GM21381 (cell line): ENCODE measurements around the gene DNAJC22.
"Not testable (repeated sequence)": the region's sequence is repeated elsewhere in the genome, so short reads cannot be mapped to it uniquely, and the experiment has no call there.

Experiments
- ATAC-seq: cut with Tn5 transposase; IDR thresholded peaks from one replicate; pipeline ENCODE4 v1.9.1; 2021; ENCODE audit warnings: mild to moderate bottlenecking, moderate library complexity; ENCODE audit not compliant: unreplicated experiment

The DNAJC22 gene

DNA sequence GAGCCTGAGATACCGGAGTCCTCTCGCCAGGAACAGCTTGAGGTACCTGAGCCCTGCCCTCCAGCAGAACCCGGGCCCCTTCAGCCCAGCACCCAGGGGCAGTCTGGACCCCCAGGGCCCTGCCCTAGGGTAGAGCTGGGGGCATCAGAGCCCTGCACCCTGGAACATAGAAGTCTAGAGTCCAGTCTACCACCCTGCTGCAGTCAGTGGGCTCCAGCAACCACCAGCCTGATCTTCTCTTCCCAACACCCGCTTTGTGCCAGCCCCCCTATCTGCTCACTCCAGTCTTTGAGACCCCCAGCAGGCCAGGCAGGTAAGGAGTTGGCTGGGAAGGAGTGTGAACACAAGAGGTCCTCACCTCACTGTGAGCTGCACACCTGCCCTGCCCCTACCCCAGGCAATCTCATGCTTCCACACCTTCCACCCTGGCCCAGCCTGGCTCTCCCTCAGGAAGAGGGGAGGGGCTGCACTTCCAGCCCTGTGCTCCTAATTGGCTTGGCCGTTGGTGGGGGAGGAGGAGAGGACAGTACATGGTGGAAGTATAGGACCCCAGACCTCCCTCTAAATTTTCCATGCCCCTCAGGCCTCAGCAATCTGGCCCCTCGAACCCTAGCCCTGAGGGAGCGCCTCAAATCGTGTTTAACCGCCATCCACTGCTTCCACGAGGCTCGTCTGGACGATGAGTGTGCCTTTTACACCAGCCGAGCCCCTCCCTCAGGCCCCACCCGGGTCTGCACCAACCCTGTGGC lies 15.9 kb upstream of the DNAJC22 start:
- ATAC-seq = no peak

- no peak for ATAC-seq
Observed at GRCh38 chr12:49331380-49332222, 15.1 kb upstream of the DNAJC22 start.

- ATAC-seq = no peak
Observed at GRCh38 chr12:49332441-49332861, 14.2 kb upstream of the DNAJC22 start.

- ATAC-seq = no peak
Observed at GRCh38 chr12:49332891-49333371, 13.8 kb upstream of the DNAJC22 start.

GRCh38 chr12:49333778-49334177 lies 12.9 kb upstream of the DNAJC22 start:
- ATAC-seq = not testable (repeated sequence)

- ATAC-seq = no peak
Observed at GRCh38 chr12:49334226-49334625, 12.5 kb upstream of the DNAJC22 start.

- ATAC-seq = no peak
Observed at GRCh38 chr12:49334681-49335080, 12.0 kb upstream of the DNAJC22 start.

DNA sequence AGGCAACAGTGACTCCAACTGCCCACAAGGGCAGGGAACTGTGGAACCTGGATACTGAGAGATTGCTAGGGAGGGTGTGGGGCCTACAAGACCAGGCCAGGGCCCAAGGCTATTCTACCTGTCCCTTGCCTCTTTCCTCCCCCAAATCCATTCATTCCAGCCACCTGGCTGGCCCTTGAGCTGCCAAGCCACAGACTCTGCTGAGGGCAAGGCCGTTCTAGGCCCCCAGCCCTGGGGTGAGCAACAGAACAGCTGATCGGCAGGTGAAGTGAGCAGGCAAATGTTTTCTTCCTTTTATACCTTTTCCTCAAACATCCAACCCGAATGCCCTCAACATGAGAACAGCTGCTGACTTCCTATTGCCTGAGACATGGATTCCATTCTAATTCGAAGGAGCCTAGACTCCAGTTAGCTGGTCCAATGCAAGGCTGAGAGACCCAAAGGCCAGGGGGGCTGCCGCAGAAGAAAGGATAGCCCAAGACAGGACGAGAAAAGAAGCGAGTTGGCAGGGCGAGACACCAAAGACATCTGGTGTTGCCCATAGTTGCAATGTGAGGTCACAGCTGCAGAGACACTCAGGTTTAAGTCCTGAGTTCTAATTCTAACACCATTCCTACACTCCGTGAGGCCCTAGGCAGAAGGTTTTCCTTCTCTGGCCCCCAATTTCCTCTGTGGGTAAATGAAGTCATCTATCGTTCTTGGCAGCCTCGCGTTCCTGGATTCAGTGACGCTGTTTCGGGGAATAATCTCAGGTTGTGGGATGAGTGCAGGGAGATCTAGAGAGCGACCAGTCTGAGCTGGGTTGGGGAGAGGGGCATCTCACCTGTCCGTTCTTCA lies 11.4 kb upstream of the DNAJC22 start:
- ATAC-seq = no peak

DNA sequence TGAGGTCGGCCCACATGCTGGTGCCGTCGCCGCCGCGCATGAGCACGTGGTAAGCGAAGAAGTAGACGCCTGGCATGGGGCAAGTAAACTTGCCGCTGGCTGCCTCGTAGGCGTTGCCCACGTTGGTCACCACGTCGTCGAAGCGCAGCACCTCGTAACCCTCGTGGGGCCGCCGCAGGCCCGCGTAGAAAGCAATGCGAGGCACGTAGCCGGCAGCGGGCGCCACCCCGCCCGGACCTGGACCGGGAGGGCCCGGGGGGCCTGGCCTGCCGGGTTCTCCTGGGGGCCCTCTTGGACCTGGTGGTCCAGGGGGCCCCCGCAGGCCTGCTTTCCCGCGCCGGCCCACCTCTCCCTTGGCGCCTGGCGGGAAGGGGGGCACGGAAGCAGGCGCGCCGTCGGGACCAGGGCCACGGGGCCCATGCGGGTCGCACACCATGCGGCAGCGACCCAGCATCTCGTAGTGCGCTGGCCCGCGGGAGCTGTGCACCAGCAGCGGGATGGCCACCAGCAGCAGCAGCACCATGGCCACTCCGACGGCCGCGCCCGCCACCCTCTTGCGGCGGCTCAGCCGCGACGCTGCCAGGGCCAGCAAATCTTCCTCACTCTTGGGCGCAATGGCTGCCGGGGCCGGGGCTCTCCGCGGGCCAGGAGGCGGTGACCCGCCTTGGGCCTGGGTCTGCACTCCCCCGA lies 10.6 kb upstream of the DNAJC22 start:
- ATAC-seq = no peak

DNA sequence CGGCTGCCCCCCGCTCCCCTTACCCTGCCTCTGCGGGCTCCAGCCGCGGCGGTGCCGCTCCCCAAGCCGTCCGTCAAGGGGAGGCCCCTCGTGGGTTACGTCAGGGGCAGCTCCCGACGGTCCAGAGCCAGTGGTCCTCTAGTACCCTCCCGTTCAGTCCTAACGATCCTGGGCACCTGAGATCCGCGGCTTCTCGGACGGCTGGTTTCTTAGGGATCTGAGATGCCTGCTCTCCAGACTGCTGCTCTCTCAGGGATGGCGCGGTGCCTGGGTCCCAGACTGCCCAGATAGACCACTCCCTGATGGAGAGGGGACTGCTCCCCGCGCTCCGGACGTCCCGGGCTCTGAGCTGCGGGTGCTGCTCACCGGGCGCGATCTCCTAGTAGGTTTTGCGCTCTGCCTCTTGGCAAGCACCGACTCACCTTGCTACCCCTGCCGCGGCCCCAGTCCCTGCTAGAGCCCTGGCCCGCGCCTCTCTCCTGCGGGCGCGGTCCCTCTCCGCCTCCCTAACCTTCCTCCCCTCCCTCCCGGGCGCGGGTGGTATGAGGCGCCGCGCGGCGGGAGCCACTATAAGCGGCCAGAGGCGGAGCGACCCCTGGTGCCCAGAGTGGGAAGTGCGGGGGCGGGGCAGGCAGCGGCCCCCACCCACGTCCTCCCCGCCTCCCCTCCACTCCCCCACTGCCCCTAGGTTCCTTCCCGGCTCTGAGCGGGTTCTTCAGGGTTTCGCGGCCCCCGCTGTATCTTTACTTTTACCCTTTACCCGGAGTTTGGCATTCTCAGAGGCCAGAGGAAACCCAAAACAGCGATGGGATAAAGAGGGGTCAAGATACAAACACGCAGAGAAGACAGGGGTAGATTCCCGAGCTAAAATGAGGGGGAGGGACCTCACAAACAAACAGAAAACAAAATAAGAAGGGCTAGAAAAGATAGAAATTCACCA lies 9.8 kb upstream of the DNAJC22 start, which contains the start of gene C1QL4:
C1QL4 (minus strand) TSS at position 544 of the 940 bp plus-strand sequence. CDS start 711 bp downstream, outside the sequence.
- peak; percentile 58 for ATAC-seq

DNA sequence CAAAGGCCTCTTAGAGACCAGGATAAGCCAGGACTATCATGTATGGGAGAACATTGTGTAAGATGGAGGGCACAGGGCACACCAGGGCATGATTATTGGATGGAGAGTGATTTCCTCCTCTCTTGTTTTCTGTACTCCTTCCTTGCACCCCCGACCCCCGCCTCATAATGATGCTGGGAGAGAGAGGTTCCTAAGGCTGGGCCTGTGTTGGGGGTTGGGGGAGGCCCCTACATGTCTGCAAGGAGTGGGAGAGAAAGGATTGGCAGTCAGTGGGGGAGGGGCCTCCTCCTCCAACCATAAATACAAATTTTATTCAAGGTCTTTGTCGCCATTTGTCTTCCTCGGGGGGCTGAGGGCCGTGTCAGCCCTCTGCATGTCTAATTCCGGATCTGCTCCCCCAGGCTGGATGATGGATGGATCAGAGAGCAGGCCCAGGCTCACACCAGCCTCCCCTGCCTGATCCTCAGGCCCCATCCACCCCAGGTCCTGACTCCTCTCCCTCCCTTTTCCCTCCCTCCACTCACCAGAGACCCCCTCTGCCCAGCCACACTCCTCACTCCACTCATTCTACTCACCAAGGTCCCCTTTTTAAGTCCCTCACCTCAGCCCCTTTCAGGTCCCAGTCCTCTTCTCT lies 7.7 kb upstream of the DNAJC22 start:
- no peak for ATAC-seq

DNA sequence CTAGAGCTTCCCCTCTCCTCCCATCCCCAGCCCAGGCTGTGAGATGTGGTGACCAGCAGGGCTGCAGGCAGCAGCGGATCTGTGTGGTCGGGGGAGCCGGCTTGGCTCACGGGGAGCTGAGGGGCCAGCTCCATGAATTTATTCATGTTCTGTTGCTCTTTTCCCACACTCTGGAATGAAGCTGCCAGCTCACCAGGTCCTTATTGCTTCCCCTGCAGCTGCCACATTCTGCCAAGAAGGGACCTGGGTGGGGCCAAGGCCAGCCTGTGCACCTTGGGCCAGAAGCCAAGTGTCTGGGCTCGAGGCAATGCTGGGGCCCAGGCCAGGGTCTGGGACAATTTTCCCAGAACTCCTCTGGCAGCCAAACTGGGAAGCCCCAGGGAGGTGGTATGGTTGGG lies 7.2 kb upstream of the DNAJC22 start:
- no peak for ATAC-seq

DNA sequence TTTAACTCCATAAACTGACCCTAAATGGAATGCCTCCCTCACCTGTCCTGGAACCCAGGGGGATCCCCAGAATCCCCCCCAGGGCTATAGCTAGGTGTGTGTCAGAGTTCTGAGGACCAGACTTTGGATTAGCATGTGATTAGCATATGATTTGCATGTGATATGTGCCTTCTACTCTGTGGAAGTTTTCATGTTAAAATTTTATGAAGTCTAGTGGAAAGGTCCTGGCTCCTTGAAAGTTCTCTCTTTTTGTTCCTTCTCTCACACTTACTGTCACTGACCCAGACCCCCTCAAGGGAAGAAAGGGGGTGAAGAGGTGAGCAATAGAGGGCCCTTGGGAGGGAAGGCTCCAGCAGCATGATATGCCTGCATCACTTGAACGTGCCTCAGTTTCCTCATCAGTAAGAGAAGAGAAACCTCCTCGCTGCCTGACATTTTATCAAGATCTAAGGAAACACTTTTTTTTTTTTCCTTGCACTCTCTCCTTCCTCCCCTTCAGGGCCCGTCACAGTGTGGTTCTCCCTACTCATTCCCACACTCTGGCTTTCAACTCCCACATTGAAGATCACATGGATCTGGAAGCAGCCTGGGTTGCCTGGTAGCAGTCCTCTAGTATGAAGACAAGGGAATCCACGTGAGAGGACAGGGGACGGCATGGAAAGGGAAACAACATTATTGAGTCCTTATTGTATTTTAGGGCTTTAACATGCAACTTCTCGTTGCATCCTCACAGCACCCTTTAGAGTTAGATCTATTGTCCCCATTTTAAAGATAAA lies 6.4 kb upstream of the DNAJC22 start:
- no peak for ATAC-seq

- ATAC-seq = no peak
Observed at GRCh38 chr12:49340971-49341776, 5.5 kb upstream of the DNAJC22 start.

DNA sequence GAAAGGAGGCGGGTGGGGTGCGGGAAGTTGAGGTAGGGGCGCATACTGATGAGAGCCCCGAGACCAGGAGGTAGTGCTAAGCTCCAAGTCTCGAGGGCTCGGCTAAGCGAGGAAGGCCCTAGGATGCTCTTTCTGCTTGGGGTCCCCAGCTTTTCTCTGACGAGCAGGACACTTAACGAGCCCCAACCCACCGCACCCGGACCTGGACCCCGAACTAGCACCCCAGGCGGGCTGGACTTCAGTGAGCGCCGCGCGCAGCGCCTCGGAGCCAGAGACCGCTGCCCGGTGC lies 5.0 kb upstream of the DNAJC22 start:
- ATAC-seq = no peak

- peak; percentile 49 for ATAC-seq
Observed at GRCh38 chr12:49342066-49342913, 4.4 kb upstream of the DNAJC22 start.
